ENCODE measurements around the gene ACAT1. TPM values are rescaled to one million over a fixed set of nuclear protein-coding genes. Genes with fewer than 3 reads are reported as not detected.

Gene ACAT1
- total RNA-seq, 1 donor from 2014 or later, result 187 TPM

DNA sequence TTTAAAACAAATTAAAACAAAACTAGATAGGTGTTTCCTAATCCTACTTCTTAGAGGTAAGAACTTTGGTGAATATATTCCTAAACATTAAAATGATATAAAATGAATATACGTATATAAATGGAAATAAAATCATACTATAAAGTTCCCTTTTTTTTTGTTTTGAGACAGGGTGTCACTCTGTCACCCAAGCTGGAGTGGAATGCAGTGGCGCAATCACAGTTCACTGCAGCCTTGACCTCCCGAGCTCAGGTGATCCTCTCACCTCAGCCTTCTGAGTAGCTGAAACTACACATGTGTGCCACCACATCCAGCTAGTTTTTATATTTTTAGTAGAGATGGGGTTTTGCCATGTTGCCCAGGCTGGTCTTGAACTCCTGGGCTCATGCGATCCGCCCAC is 56.2 kb downstream of the ACAT1 start:
- no peak for DNase-seq (ENCODE audit: low spot score in 2 of 2)
- TF ChIP-seq, protein P1, sequence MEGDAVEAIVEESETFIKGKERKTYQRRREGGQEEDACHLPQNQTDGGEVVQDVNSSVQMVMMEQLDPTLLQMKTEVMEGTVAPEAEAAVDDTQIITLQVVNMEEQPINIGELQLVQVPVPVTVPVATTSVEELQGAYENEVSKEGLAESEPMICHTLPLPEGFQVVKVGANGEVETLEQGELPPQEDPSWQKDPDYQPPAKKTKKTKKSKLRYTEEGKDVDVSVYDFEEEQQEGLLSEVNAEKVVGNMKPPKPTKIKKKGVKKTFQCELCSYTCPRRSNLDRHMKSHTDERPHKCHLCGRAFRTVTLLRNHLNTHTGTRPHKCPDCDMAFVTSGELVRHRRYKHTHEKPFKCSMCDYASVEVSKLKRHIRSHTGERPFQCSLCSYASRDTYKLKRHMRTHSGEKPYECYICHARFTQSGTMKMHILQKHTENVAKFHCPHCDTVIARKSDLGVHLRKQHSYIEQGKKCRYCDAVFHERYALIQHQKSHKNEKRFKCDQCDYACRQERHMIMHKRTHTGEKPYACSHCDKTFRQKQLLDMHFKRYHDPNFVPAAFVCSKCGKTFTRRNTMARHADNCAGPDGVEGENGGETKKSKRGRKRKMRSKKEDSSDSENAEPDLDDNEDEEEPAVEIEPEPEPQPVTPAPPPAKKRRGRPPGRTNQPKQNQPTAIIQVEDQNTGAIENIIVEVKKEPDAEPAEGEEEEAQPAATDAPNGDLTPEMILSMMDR (IDR thresholded peaks at IDR 0.05), result no peak
- Histone ChIP-seq H3K9me3 (no peaks in the 10 kb centered on the region), H3K27me3 (no peaks in the 10 kb centered on the region), H3K27ac (no peak overlapping the region), H3K4me3 (no peak overlapping the region), H3K36me3 (peaks cover 24 to 53% of the 10 kb centered on the region in 2 donors), H3K4me1 (no peaks in the 10 kb centered on the region)
- intact Hi-C loops (cut with DNase I), result no loop called here

DNA sequence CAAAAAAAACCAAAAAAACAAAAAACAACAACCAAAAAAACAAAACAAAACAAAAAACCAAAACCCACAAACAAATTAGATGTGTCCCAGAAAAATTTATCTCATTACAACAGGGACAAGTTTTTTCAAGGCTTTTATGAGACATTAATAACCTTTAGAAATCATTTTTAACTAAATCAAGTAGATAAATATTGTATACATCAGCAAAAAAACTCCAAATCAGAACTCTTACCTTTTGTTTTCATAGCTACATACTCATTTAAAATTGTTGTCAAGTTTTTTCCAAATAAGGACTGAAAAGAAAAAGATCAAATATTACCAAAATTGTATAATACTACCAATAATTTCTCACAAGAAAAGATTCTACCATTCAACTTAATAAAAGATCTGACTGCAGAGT is 72.4 kb downstream of the ACAT1 start:
- peaks cover 26 to 55% of the 10 kb centered on the region in 2 donors for H3K36me3 ChIP-seq

DNA sequence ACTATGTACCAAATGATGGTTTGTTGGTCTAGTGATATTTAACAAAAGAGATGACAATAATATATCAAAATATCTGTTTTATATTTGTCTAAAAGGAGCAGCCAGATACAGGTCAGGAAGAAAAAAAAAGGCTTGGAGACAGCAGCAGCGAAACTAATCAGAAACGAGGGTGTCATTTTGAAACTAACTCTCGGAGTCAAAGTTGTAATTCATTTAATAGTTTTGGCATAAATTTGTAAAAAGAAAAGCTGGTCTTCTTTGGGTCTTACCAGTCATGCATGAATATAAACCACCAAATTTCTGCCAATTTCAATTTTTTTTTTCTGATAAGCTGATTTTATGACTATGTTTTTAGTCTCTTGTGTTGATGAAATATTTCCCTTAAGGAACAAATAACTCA is 75.5 kb downstream of the ACAT1 start:
- Histone ChIP-seq H3K27ac (no peak overlapping the region), H3K4me1 (no peaks in the 10 kb centered on the region), H3K36me3 (peaks cover 8 to 35% of the 10 kb centered on the region in 2 donors), H3K9me3 (no peaks in the 10 kb centered on the region), H3K4me3 (no peak overlapping the region), H3K27me3 (no peaks in the 10 kb centered on the region)
- TF ChIP-seq, protein P1 (IDR thresholded peaks at IDR 0.05), result no peak
- DNase-seq (ENCODE audit: low spot score in 2 of 2), result no peak
- intact Hi-C loops (cut with DNase I), result no loop called here

More for the DNA sequence above, 72.4 kb downstream of the ACAT1 start:
- intact Hi-C loops (cut with DNase I), result loop anchor here (5.0 kb wide), 1 partner anchor 104 kb away; no protein-coding TSS in a partner anchor
- Histone ChIP-seq H3K27me3 (no peaks in the 10 kb centered on the region), H3K9me3 (no peaks in the 10 kb centered on the region), H3K27ac (no peak overlapping the region), H3K4me1 (no peaks in the 10 kb centered on the region), H3K4me3 (no peak overlapping the region)
- no peak for DNase-seq (ENCODE audit: low spot score in 2 of 2)
- TF ChIP-seq, protein P1 (IDR thresholded peaks at IDR 0.05), result no peak

Other genes with a start within 250 kb of the ACAT1 start
- not detected for gene RAB39A, start 193.1 kb upstream of the ACAT1 start, total RNA-seq
- gene CUL5, start 112.7 kb upstream of the ACAT1 start, total RNA-seq, result 6.0 TPM
- 2.0 TPM for gene NPAT, start 101.1 kb downstream of the ACAT1 start, total RNA-seq
- 16.0 TPM for gene ATM, start 101.5 kb downstream of the ACAT1 start, total RNA-seq